ENCODE data around the gene CGB7. TPM values are rescaled to one million over a fixed set of nuclear protein-coding genes. Genes with fewer than 3 reads are reported as not detected.

CGB7 gene
- total and polyA plus RNA-seq, 2 experiments from 2014 or later, result 0.32 to 0.97 TPM

DNA sequence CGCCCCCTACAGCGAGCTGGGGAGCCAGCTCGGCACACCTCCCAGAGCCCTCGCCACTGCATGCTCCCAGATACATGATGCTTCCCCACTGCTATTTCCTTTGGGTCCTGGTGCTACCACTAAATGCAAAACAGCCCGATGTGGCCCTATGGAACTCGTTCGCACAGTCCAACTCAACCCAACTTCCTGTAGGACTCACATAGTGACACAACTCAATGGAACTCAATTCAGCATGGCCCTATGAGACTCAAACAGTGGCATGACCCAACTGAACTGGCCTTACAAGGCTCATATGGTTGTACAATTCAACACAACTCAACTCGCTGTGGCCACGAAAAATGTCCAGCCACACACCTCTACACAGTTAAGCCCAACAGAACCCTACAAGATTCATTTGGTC lies 11.5 kb upstream of the CGB7 start (continued):
- TF ChIP-seq JUNB (IDR thresholded peaks at IDR 0.05; ENCODE audit: unreplicated experiment) (no peak), ZNF331 (CRISPR knock-in tag; IDR thresholded peaks at IDR 0.05; ENCODE audit: low read depth) (no peak)

- Histone ChIP-seq H3K79me2 (replicated peaks; ENCODE audit: insufficient read depth) (no peaks in the 10 kb centered on the region), H3F3A (replicated peaks; ENCODE audit: low read depth) (no peaks in the 10 kb centered on the region), H3K27ac (ENCODE audit: low read depth) (no peak overlapping the region), H3K27me3 (ENCODE audit: insufficient read depth) (peaks cover 71% of the 10 kb centered on the region), H3K4me1 (ENCODE audit: insufficient read depth) (peaks cover 34% of the 10 kb centered on the region), H3K9me2 (ENCODE audit: insufficient read depth) (0 out of 2 replicates have a peak, but pooled peaks cover 6% of the 10 kb centered on the region), H3K4me2 (no peak overlapping the region), H3K36me3 (ENCODE audit: insufficient read depth) (no peaks in the 10 kb centered on the region), H3K4me3 (no peak overlapping the region), H4K20me1 (replicated peaks; ENCODE audit: insufficient read depth) (no peaks in the 10 kb centered on the region), H2AFZ (no peak overlapping the region)
- TF ChIP-seq ETS1 (IDR thresholded peaks at IDR 0.05) (no peak), CTCF (conservative IDR thresholded peaks at IDR 0.05; ENCODE audit: low read depth in 2 of 2) (no peak), CREB1 (CRISPR knock-in tag; IDR thresholded peaks at IDR 0.05; ENCODE audit: low read depth) (no peak), JUNB (IDR thresholded peaks at IDR 0.05; ENCODE audit: unreplicated experiment) (no peak), NANOG (IDR thresholded peaks at IDR 0.05; ENCODE audit: borderline replicate concordance) (no peak), EZH2 (IDR thresholded peaks at IDR 0.05; ENCODE audit: low read depth, unreplicated experiment) (no peak), STAT1 (IDR thresholded peaks at IDR 0.05; ENCODE audit: unreplicated experiment) (no peak), ZNF114 (CRISPR knock-in tag; IDR thresholded peaks at IDR 0.05) (no peak), ZNF462 (CRISPR knock-in tag; IDR thresholded peaks at IDR 0.05) (no peak), EZH2phosphoT487 (IDR thresholded peaks at IDR 0.05; ENCODE audit: unreplicated experiment) (no peak), ZNF331 (CRISPR knock-in tag; IDR thresholded peaks at IDR 0.05; ENCODE audit: low read depth) (no peak), POLR2AphosphoS5 (IDR thresholded peaks at IDR 0.05; ENCODE audit: low read depth) (no peak)
- TF ChIP-seq, protein P1, sequence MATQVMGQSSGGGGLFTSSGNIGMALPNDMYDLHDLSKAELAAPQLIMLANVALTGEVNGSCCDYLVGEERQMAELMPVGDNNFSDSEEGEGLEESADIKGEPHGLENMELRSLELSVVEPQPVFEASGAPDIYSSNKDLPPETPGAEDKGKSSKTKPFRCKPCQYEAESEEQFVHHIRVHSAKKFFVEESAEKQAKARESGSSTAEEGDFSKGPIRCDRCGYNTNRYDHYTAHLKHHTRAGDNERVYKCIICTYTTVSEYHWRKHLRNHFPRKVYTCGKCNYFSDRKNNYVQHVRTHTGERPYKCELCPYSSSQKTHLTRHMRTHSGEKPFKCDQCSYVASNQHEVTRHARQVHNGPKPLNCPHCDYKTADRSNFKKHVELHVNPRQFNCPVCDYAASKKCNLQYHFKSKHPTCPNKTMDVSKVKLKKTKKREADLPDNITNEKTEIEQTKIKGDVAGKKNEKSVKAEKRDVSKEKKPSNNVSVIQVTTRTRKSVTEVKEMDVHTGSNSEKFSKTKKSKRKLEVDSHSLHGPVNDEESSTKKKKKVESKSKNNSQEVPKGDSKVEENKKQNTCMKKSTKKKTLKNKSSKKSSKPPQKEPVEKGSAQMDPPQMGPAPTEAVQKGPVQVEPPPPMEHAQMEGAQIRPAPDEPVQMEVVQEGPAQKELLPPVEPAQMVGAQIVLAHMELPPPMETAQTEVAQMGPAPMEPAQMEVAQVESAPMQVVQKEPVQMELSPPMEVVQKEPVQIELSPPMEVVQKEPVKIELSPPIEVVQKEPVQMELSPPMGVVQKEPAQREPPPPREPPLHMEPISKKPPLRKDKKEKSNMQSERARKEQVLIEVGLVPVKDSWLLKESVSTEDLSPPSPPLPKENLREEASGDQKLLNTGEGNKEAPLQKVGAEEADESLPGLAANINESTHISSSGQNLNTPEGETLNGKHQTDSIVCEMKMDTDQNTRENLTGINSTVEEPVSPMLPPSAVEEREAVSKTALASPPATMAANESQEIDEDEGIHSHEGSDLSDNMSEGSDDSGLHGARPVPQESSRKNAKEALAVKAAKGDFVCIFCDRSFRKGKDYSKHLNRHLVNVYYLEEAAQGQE (IDR thresholded peaks at IDR 0.05; ENCODE audit: unreplicated experiment), result no peak
- peaks cover 36% of the 10 kb centered on the region for H3K4me1 Mint-ChIP-seq
- no peak overlapping the region for H3K27ac Mint-ChIP-seq
- no peak overlapping the region for H3K4me3 Mint-ChIP-seq
- peaks cover 20% of the 10 kb centered on the region for H3K9me3 Mint-ChIP-seq
- DNase-seq (ENCODE audit: low spot score), result no peak
- no peak for ATAC-seq
- H3K27me3 Mint-ChIP-seq (ENCODE audit: insufficient read depth, low read depth, poor library complexity), result peaks cover 57% of the 10 kb centered on the region
- peaks cover 7% of the 10 kb centered on the region for H3K36me3 Mint-ChIP-seq (ENCODE audit: low read depth)
Measured at GRCh38 chr19:49067554-49067953, 10.0 kb upstream of the CGB7 start.

All from GM23338 (cell line).